Stimulated activated CD4-positive, alpha-beta T cell treated with anti-CD3 and anti-CD28 coated beads, Interleukin-2, amount 100 ng/mL, for 24 hours (primary cell): ENCODE results near the gene SLC38A2.
"Not testable (repeated sequence)": the region's sequence is repeated elsewhere in the genome, so short reads cannot be mapped to it uniquely, and the experiment has no call there.

ENCODE experiments used
- DNase-seq, 2 donors: peaks; one replicate each; pipeline ENCODE4 v3.0.0-alpha.2; 2020

SLC38A2 gene

DNA sequence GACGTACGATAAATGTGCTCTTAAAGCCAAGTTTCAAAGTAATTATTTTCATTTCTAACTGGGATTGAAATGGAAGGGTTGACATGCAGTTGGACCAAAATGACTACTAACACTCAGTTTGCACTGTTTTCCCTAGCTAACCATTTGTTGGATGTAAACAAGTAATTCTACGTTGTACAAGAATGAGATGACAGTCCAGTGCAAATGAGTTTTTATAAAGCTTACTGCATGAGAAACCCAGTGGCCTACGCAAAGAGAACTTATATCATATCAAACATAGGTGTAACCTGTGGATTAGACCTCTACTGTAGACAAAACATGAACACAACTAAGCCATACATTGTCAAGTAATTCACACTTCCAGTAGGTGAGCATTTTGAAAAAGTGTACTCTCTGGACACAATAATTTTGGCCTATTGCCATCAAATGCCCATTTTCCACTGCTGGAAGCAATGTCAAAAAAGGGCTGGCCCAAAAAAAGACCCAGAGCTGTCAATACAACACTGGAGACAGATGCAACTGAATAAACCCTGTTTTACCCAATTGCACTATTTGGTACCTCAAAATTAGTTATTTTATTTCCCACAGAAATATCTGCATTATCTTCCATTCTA, 12.8 kb downstream of the SLC38A2 start:
- no peak for DNase-seq

DNA sequence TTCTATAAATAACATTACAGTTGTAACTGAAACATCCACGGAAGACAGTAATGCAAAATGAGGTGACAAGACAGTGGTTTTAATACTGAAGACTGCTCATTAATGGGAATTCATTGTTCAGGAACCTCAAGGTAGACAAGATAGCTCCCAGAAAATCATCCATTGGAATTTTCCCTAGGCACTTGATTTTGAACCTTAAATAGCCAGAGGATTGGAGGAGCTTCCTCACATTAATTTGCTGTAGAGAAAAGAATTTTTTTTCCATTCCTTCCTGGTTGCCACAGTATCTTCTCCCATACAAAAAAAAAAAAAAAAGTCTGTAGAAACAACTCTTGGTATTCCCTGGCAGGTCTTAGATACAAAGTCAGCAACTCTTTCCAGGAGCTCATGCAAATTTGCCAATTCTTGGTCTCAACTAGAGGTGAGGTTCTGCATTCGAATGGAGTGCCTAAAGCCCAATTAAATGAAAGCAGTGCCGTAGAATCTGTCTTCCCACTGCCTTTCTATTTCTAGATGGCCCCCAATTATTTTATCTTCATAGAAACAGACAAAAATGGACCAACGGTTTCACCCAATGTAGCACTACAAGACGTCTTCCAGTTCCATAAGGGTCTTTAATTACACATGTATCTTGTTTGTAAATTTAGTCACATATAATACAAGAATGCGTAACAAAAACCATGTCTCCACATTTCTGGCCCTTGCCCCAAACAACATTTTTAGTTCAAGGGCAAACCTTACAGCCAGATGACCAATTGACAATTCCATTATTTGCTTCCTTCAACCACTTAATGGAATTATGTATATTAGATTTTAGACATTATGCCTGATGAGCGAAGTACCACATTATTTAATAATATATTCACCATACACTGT, 13.5 kb downstream of the SLC38A2 start:
- no peak for DNase-seq

DNA sequence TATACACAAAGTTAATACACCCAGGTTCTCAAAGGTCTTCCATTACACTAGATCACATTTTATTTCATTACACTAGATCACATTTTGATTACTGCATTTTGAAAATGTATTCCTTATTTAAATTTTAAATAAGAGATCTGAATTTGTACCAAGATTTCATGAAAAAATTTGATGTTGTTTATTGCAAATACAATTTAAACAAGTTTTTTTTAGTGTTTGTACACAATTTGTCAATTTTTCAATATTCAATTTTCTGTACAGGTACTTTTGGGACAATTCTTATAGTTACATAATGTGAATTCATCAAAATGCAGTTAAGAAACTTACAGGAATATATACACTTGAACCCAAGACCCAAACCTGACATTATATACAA, 14.3 kb downstream of the SLC38A2 start:
- no peak for DNase-seq

DNA sequence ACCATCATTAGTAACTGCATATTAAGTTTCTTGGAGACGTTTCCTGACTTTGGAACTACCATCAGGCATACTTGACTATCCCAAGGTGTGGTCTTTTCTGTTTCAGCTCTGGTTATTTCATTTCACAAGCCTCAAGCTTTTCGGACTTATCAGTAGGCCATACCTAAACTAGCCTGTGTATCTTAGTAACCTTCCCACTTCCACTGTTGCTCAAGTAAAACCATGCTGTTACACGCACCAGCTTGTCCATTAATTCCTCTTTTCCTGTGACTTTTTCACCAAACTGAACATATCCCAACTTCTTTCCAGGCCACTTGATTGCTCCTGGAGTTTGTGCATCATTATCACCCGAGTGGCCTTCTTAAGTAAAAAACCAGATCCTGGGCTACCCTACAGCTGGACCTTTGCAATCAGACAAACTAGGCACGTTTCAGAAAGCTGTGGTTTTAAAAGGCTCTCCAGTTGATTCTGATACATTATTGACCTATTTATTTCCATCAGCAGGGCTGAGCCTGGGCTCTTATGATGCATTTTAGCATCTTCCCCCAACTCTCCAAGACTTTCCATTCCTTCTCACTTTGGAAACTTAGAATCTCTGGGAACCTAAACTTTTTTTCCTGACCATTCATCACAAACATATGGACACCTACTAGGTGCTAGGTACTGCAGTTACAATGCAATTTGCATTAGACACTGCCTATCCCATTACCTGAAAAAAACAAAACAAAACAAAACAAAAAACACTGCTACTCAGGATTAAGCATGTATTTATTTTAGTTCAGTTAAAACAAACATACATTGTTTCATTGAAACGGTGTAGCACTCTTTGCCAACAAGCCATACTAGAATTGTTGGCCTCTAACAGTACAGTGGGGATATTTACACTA, 14.9 kb downstream of the SLC38A2 start:
- no peak for DNase-seq

DNA sequence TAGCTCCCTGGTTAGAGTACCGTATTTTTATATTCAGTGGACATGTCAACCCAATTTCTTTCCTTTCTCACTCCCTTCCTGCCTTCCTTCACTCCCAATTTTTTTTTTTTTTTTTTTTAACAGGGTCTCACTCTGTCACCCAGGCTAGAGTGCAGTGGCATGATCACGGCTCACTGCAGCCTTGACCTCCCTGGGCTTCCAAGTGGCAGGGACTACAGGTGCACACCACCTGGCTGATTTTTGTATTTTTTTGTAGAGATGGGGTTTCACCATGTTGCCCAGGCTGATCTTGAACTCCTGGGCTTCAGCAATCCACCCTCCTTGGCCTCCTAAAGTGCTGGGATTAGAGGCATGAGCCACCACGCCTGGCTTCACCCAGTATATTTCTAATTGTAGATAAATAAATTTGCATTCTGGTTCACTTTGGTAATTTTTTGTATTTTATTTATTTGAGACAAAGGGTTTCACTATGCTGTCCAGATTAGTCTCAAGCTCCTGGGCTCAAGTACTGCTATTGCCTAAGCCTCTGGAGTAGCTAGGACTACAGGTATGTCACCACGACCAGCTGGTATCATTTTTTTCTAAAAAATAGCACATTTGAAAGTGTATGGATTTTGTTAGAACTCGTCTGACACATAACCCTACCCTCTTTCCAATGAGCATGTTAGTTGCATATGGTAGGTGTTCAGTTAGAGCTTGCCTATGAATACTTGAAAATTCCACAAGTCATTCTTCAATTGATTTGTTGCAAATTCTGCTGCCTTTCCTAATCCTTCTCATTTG, 15.7 kb downstream of the SLC38A2 start:
- no peak for DNase-seq

DNA sequence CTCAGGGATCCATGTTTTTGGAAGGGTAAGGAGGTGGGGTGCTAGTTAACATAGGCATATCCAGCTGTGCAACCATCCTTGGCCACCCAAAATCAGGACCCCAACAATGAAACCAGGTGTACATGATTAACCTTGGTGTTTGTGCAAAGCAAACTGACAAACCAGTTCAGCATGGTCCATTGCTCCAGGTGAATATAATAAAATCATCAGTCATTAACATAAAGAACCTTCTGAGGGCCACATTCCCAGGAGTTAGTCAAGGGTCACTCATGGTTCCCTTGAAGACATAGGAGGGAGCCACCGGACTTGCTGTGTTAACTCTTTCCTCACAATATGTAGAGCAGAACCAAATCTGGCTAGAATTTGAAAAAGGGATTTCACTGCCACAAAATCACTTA, 17.8 kb downstream of the SLC38A2 start:
- no peak for DNase-seq

DNA sequence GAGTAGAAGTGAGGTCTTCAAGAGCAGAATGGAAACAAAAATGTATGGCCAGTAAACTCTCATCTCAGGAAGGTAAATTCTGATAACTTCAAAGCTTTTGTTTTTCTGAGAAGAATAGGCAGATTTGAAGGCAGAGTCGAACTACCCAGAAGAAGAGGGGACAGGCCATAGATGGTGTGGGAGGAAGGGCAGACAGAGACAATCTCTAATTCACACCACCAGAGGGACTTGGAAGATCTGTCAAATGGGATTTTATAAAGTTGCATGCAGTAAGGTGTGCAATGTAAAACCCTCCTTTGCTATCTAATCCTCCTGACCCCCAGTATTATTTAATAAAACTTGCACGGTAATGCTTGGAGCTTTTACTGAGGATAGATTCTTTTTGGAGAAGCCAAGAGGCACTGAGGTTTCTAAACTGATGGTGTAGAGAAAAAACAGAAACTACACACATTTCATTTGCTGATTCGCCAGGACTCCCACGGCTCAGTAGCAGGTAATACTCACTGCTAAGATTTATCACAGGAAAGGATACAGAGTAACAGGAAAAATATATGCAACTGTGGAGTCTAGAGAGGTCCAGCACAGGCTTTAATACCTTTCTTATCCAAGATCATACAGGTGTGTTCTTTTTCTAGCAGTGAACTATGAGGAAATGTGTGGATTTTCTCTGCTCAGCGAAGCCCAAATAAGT, 18.3 kb downstream of the SLC38A2 start:
- no peak for DNase-seq

DNA sequence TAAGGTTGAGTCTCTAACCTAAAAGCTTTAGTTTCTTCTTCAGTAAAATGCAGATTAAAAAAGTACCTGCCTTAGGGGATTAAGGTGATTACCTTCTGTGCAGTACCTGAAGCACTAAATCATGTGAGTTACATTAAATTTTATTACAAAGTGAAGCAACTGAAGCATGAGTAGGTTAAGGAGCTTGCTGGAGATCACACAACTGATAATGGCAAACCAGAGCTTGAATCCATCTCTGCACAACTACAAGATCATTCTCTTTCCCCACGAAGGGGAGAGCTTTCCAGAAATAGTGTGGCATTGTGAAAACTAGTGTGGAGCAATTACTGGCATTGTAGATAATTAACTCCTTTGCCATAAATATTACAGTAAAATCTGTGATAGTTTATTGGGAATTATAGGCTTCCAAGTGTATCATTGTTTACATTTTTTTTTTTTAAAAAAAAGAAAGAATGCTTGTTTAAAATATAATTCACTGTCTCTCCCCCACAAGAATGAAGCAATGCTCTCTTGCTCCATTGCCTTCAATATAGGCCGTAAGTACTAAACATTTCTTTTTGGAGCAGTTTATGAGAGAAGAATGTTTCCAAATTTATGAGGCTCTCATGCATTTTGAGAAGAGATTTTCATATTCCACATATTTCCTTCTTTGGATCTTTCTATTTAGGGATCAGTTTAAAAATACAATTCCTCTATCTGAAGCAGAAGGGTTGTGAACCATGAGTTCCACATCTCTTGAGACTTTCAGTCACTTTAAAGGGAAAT, 20.5 kb downstream of the SLC38A2 start:
- DNase-seq: no peak

DNA sequence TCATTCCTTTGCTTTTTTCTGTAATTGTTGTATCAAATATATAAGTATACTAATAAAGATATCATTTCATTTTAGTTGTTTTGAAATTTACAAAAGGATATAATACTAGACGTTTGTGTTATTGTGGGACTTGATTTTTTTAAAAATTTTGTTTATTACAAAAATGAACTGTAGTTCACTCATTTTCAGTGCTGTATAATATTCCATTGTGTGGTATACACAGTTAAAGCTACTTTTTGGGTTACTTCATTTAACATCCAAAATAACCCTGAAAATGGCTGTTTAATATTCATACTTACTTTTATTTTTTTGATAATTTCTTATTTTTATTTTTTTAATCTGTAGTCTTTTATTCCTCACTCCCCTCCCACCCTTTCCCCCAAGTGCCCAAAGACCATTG, 21.4 kb downstream of the SLC38A2 start:
- no peak for DNase-seq

DNA sequence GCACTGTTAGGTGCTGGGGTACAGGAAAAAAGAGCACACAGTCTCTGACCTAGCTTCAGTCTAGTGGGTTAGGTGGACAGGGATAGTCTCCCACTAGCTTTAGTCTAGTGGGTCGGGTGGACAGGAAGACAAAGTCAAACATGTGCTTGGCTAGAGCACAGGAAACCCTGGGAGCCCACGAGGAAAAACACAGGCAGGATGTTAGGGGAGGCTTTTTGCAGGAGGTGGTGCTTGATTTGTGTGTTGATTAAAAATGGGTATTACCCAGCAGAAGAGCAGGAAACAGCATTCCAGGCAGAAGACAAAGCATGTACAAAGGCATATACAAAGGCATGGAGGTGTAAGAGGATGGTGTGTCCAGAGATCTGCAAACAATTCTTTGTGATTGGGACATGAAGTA, 23.3 kb downstream of the SLC38A2 start:
- DNase-seq: no peak

DNA sequence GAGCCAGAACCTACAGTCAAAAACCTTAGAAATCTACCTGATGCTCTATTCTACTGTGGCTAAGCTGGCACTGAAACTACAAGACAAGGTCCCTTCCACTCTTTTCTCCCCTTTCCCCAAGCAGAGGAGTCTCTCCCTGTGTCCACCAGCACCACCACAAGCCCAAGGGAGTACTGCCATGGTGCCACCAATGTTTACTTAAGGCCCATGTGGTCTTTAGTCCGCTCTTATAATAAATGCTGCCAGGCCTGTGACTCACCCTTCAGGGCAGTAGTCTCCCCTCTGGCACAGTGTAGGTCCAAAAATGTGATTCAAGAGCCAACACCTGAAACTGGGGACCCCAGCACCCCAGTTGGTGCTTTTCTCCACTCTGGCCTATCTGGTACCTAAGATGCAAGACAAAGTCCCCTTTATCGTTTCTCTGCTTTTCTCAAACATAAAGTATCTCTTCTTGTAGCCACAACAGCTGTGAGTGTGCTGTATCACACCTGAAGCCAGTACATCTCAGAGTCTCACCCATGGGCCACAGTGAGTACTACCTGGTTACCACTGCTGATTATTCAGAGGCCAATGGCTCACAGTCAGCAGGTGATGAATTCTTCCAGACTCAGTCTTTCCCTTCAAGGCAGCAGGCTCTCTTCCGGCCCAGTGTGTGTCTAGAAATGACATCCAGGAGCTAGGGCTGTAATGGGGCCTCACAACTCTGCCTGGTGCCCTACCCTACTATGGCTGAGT, 29.3 kb downstream of the SLC38A2 start:
- DNase-seq: no peak

DNA sequence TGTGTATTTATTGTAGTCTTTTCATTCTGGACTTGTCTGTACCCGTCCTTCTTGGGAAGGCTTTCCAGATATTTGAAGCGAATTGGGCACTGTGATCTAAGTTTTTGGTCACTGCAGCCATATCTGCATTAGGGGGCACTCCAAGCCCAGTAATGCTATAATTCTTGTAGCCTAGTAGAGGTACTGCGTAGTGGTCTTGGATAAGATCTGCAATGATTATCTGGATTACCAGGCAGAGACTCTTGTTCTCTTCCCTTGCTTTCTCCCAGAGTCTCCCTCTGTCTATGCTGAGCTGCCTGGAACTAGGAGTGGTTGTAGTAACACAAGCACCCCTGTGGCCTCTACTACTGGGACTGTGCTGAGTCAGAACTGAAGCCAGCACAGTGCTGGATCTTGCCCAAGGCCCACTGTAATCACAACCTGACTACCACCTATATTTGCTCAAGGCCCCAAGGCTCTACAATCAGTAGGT, 30.0 kb downstream of the SLC38A2 start:
- DNase-seq: no peak

DNA sequence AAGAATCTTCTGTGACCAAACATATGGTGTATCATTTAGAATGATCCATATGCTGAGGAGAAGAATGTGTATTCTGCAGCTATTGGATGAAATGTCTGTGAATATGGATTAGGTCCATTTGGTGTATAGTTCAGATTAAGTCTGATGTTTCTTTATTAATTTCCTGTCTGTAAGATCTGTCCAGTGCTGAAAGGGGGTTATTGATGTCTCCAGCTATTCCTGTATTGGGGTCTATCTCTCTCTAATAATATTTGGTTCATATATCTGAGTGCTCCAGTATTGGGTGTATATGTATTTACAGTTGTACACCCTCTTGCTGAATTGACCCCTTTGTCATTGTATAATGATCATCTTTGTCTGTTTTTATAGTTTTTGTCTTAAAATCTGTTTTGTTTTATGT, 33.5 kb downstream of the SLC38A2 start:
- DNase-seq: no peak

DNA sequence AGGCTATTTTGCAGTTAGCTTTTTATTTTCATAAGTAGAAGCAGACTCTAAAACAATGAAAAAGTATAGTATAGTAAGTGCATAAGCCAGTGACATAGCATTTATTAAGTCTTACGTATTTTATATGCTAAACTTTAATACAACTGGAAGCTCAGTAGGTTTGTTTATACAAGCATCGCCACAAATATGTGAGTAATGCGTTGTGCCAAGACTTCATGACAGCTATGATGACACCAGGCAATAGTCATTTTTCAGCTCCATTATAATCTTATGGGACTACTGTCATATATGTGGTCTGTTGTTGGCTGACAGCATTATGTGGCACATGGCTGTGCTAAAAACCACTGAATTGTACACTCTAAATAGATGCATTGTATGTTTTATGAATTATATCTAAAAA, 40.3 kb downstream of the SLC38A2 start:
- DNase-seq: no peak

DNA sequence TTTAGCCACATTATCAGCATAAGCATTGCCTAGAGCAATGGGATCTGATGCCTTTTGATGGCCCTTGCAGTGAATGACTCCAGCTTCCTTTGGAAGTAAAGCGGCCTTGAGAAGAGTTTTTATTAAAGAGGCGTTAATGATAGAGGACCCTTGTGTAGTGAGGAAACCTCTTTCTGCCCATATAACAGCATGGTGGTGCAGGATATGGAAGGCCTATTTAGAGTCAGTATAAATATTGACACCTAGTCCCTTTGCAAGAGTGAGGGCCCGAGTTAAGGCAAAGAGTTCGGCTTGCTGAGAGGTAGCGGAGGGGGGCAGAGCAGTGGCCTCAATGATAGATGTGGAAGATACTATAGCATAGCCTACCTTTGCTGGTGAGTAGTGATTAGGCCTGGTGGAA, 47.5 kb downstream of the SLC38A2 start:
- not testable (repeated sequence) for DNase-seq

DNA sequence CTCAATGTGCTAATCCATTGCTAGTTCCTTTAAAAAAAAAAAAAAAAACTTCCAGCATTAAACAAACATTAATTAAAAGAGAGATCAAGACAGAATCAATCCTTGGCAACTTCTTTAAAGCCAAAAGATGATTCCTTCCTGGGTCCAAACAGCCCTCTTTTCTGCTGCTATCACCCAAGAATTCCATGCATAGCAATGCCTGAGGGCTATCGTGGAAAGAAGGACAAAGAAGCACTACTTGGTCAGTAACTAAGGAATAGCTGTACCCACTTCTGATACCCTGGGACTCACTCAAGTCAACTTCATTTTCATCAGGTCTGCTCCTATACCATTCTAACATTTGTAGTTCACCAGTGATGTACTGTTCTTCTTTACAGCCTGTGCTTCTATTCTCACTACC, 51.8 kb downstream of the SLC38A2 start:
- no peak for DNase-seq

DNA sequence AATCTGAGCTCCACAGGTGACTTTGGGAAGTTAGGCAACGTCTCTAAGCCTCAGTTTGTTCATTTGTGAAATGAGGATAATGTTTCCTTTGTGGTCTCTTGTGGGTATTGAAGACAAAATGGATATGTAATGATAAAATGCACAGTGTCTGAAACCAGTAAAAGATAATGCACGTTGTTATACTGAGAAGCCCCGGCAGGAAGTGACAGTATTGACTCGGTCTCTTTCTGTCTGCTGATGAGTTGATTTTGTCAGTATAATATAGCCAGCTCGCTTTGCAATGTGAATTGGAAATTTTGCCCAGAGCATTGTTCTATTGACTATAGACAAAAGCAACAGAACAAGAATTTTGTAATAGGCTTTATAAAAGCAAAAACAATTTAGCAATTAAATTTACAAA, 54.5 kb downstream of the SLC38A2 start:
- no peak for DNase-seq
